ENCODE data around the gene MIR17HG. TPM values are rescaled to one million over a fixed set of nuclear protein-coding genes. Genes with fewer than 3 reads are reported as not detected.

Gene MIR17HG
- total RNA-seq = 1.3 and 1.8 TPM in 2 replicates

GRCh38 chr13:91347202-91347995 is at the start of gene MIR17HG:
Gene MIR17HG (plus strand): TSS chr13:91347687.

GRCh38 chr13:91398413-91399188 is 51.1 kb downstream of the MIR17HG start, which contains the start of gene GPC5:
Gene GPC5 (plus strand): TSS chr13:91398621.

Other genes with a start within 250 kb of the MIR17HG start
- 0.63 and 0.98 TPM in 2 replicates for gene GPC5, start 50.9 kb downstream of the MIR17HG start, total RNA-seq